Stimulated activated CD4-positive, alpha-beta T cell treated with anti-CD3 and anti-CD28 coated beads, TNF-alpha, amount 100 ng/mL, for 4 hours (primary cell): Measurements from ENCODE around the gene MOB3A.

Experiments used
- DNase-seq, 3 experiments: peaks; one replicate each; pipeline ENCODE4 v3.0.0-alpha.2; 2020; ENCODE audit warnings: low read depth in 3 of 3

MOB3A gene

GRCh38 chr19:2123682-2124387, 27.7 kb upstream of the MOB3A start:
- DNase-seq: no peak

- no peak for DNase-seq
These were observed 26.9 kb upstream of the MOB3A start for GRCh38 chr19:2122982-2123381.

- DNase-seq: no peak
These were observed 26.1 kb upstream of the MOB3A start for GRCh38 chr19:2122251-2122650.

- DNase-seq: no peak
These were observed 25.4 kb upstream of the MOB3A start for GRCh38 chr19:2121416-2122051.

- DNase-seq: no peak
These were observed 24.7 kb upstream of the MOB3A start for GRCh38 chr19:2120821-2121220.

- DNase-seq: no peak
These were observed 24.0 kb upstream of the MOB3A start for GRCh38 chr19:2119921-2120785.

- DNase-seq: no peak
These were observed 22.3 kb upstream of the MOB3A start for GRCh38 chr19:2118438-2118837.

- no peak for DNase-seq
These were observed 21.3 kb upstream of the MOB3A start for GRCh38 chr19:2117215-2117960.

- no peak for DNase-seq
These were observed 20.4 kb upstream of the MOB3A start for GRCh38 chr19:2116507-2116906.

- DNase-seq: no peak
These were observed 19.8 kb upstream of the MOB3A start for GRCh38 chr19:2115911-2116426.

GRCh38 chr19:2115324-2115723, 19.2 kb upstream of the MOB3A start:
- no peak for DNase-seq

- no peak for DNase-seq
These were observed 18.7 kb upstream of the MOB3A start for GRCh38 chr19:2114821-2115220.

- no peak for DNase-seq
These were observed 18.1 kb upstream of the MOB3A start for GRCh38 chr19:2114218-2114617.

- DNase-seq: no peak
These were observed 17.5 kb upstream of the MOB3A start for GRCh38 chr19:2113439-2114211.

GRCh38 chr19:2112516-2113320, 16.6 kb upstream of the MOB3A start:
- DNase-seq: no peak

- DNase-seq: no peak
These were observed 15.8 kb upstream of the MOB3A start for GRCh38 chr19:2111886-2112285.

- no peak for DNase-seq
These were observed 15.3 kb upstream of the MOB3A start for GRCh38 chr19:2111425-2111824.

- no peak for DNase-seq
These were observed 14.7 kb upstream of the MOB3A start for GRCh38 chr19:2110822-2111221.

GRCh38 chr19:2109046-2109864, 13.1 kb upstream of the MOB3A start:
- no peak for DNase-seq
